Keratinocyte (primary cell): ENCODE measurements around the gene PMF1. TPM values are rescaled to one million over a fixed set of nuclear protein-coding genes. Genes with fewer than 3 reads are reported as not detected.

Source experiments
- DNase-seq: peaks from one replicate; pipeline ENCODE4 v3.0.0-alpha.2; 2011; ENCODE audit warnings: low read depth, missing footprints, low spot score
- FAIRE-seq: peaks from 2 replicates; lab custom pipeline; 2011; peaks lifted over from hg19 to GRCh38; lab: Jason Lieb, UNC
- H2AFZ ChIP-seq: 2 replicates; pipeline ENCODE4 v1.6.0; 2012; ENCODE audit warnings: low read length, control low read depth, inconsistent platforms; ENCODE audit not compliant: control insufficient read depth
- H3K27ac ChIP-seq: 2 replicates; pipeline ENCODE4 v1.5.1; 2011; ENCODE audit warnings: low read length; ENCODE audit not compliant: control insufficient read depth, insufficient read depth
- H3K27me3 ChIP-seq: 3 replicates; pipeline ENCODE4 v1.6.0; 2011; ENCODE audit warnings: low read length; ENCODE audit not compliant: control insufficient read depth, insufficient read depth; ENCODE audit errors: extremely low read depth
- H3K36me3 ChIP-seq, 2 experiments: 2 replicates in 1 of 2; 3 replicates in 1 of 2; pipeline ENCODE4 v1.5.1; 2011; ENCODE audit warnings: low read length in 2 of 2, mild to moderate bottlenecking in 1 of 2; ENCODE audit not compliant: control insufficient read depth in 2 of 2, insufficient read depth in 2 of 2; ENCODE audit errors: extremely low read depth in 1 of 2
- H3K4me1 ChIP-seq: 3 replicates; pipeline ENCODE4 v1.5.1; 2011; ENCODE audit warnings: low read length; ENCODE audit not compliant: control insufficient read depth, insufficient read depth; ENCODE audit errors: extremely low read depth
- H3K4me2 ChIP-seq: 3 replicates; pipeline ENCODE4 v1.6.0; 2011; ENCODE audit warnings: low read depth, low read length; ENCODE audit not compliant: control insufficient read depth, insufficient read depth; ENCODE audit errors: extremely low read depth
- H3K4me3 ChIP-seq, 3 experiments: fragments of 200-600 bp in 1 of 3; sonication (generic) in 1 of 3; 2 replicates in 2 of 3; 3 replicates in 1 of 3; pipeline ENCODE4 v1.5.1; 2011 to 2016; ENCODE audit warnings: low read length in 3 of 3, mild to moderate bottlenecking in 3 of 3, control low read depth in 2 of 3, inconsistent platforms in 1 of 3, low read depth in 1 of 3, mixed read lengths in 1 of 3, mixed run types in 1 of 3, moderate library complexity in 1 of 3; ENCODE audit not compliant: control insufficient read depth in 2 of 3, insufficient read depth in 2 of 3; ENCODE audit errors: extremely low read depth in 1 of 3
- H3K79me2 ChIP-seq: 2 replicates; pipeline ENCODE4 v1.6.0; 2012; ENCODE audit warnings: low read length; ENCODE audit not compliant: control insufficient read depth, insufficient read depth
- H3K9ac ChIP-seq: 3 replicates; pipeline ENCODE4 v1.6.0; 2011; ENCODE audit warnings: low read length; ENCODE audit not compliant: control insufficient read depth, insufficient read depth; ENCODE audit errors: extremely low read depth
- H3K9me1 ChIP-seq: 3 replicates; pipeline ENCODE4 v1.6.0; 2011; ENCODE audit warnings: low read length; ENCODE audit not compliant: control insufficient read depth, insufficient read depth; ENCODE audit errors: extremely low read depth
- H3K9me3 ChIP-seq: 2 replicates; pipeline ENCODE4 v1.5.1; 2012; ENCODE audit warnings: low read depth, low read length; ENCODE audit not compliant: control insufficient read depth
- H4K20me1 ChIP-seq: 3 replicates; pipeline ENCODE4 v1.6.0; 2011; ENCODE audit warnings: low read length; ENCODE audit not compliant: control insufficient read depth, insufficient read depth; ENCODE audit errors: extremely low read depth
- EZH2 ChIP-seq: IDR thresholded peaks from one replicate; pipeline ENCODE4 v1.6.1; 2012; ENCODE audit warnings: inconsistent platforms, mild to moderate bottlenecking, low read length, moderate library complexity
- dilution Hi-C: fragments of 300-500 bp; cut with MboI; formaldehyde crosslinking; loops from one replicate; pipeline ENCODE4 v1.7.0; 2020; ENCODE audit warnings: low sequenced_read_pairs; ENCODE audit not compliant: extremely low pct_ligation_motif_present
- polyA plus RNA-seq, 5 experiments: library from polyadenylated mRNA; depleted of rRNA in 3 of 5; stranded (reverse) in 3 of 5; stranded (forward) in 1 of 5; unstranded in 1 of 5; fragments of >200 nt; gene quantifications; 1 replicate in 1 of 5; 2 replicates in 3 of 5; 3 replicates in 1 of 5; pipeline versions ENCODE4 v1.2.1 to v1.2.3, GENCODE V29; 2011 to 2012; ENCODE audit warnings: missing spikeins in 2 of 5, low read depth in 1 of 5, low replicate concordance in 1 of 5
- small RNA-seq, 3 experiments: library from RNA; depleted of rRNA; stranded (forward); fragments of <200 nt; gene quantifications; one replicate each; pipeline ENCODE3, GENCODE V24; 2012; ENCODE audit warnings: low read depth in 3 of 3, low replicate concordance in 1 of 3; ENCODE audit not compliant: insufficient read length in 3 of 3
- TF ChIP-seq, protein P1 (sequence below), 3 experiments: IDR thresholded peaks in 1 of 3; conservative IDR thresholded peaks in 1 of 3; optimal IDR thresholded peaks in 1 of 3; 2 replicates in 2 of 3; 3 replicates in 1 of 3; pipeline versions ENCODE3 to v1.5.1; 2011; ENCODE audit warnings: low read length in 3 of 3, mild to moderate bottlenecking in 3 of 3, moderate library complexity in 2 of 3, control low read depth in 1 of 3, inconsistent platforms in 1 of 3; ENCODE audit not compliant: insufficient read depth in 2 of 3; ENCODE audit errors: extremely low read depth in 1 of 3

The PMF1 gene
- polyA plus RNA-seq, 1 donor (not counting 4 experiments of a cell fraction or from before 2014, with no cell fraction given) = 41.0 TPM

- dilution Hi-C loops = no loop called here
- H3K9me1 ChIP-seq = no peaks in the 10 kb centered on the region
- peaks cover 4 to 5% of the 10 kb centered on the region in 2 experiments for H3K36me3 ChIP-seq
- H3K27me3 ChIP-seq = no peaks in the 10 kb centered on the region
- H3K9me3 ChIP-seq = no peaks in the 10 kb centered on the region
- no peak for TF ChIP-seq EZH2
- TF ChIP-seq, protein P1, sequence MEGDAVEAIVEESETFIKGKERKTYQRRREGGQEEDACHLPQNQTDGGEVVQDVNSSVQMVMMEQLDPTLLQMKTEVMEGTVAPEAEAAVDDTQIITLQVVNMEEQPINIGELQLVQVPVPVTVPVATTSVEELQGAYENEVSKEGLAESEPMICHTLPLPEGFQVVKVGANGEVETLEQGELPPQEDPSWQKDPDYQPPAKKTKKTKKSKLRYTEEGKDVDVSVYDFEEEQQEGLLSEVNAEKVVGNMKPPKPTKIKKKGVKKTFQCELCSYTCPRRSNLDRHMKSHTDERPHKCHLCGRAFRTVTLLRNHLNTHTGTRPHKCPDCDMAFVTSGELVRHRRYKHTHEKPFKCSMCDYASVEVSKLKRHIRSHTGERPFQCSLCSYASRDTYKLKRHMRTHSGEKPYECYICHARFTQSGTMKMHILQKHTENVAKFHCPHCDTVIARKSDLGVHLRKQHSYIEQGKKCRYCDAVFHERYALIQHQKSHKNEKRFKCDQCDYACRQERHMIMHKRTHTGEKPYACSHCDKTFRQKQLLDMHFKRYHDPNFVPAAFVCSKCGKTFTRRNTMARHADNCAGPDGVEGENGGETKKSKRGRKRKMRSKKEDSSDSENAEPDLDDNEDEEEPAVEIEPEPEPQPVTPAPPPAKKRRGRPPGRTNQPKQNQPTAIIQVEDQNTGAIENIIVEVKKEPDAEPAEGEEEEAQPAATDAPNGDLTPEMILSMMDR (optimal IDR thresholded peaks at IDR 0.05 in 1 of 3, IDR thresholded peaks at IDR 0.05 in 1 of 3, conservative IDR thresholded peaks at IDR 0.05 in 1 of 3; ENCODE audit: extremely low read depth in 1 of 3, insufficient read depth in 2 of 3, low read length in 3 of 3) = no peak
- no peak overlapping the region for H3K9ac ChIP-seq
- H2AFZ ChIP-seq = no peak overlapping the region
- H3K4me1 ChIP-seq = peaks cover 33% of the 10 kb centered on the region
- H3K4me2 ChIP-seq = peak overlapping the region; percentile 99
- FAIRE-seq = no peak
- no peak overlapping the region for H3K27ac ChIP-seq
- peak overlapping the region in 1 of 3 experiments; percentile 42 for H3K4me3 ChIP-seq
- peaks cover 34% of the 10 kb centered on the region for H3K79me2 ChIP-seq
- no peak for DNase-seq
- H4K20me1 ChIP-seq = no peaks in the 10 kb centered on the region
These were observed 72.6 kb downstream of the PMF1 start for GRCh38 chr1:156285437-156285836.

DNA sequence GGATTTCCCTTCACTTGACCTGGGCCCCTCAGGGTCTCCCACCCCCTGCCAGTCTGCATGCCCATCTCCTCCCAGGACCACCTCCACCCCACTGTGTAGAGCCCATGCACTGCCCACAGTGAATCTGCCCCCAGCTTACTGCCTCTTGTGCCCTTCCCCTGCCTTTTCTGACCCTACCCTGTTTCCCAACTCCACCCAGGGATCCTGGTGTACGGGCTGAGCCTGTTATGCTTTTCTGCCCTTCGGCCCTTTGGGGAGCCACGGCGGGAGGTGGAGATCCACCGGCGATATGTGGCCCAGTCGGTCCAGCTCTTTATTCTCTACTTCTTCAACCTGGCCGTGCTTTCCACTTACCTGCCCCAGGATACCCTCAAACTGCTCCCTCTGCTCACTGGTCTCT is 73.3 kb downstream of the PMF1 start:
- Histone ChIP-seq H3K79me2 (peaks cover 28% of the 10 kb centered on the region), H3K4me1 (peaks cover 31% of the 10 kb centered on the region), H2AFZ (no peak overlapping the region), H3K9me1 (no peaks in the 10 kb centered on the region), H4K20me1 (no peaks in the 10 kb centered on the region), H3K4me3 (no peak overlapping the region), H3K36me3 (peaks cover 4 to 5% of the 10 kb centered on the region in 2 experiments), H3K27ac (no peak overlapping the region), H3K9ac (no peak overlapping the region), H3K9me3 (no peaks in the 10 kb centered on the region), H3K4me2 (no peak overlapping the region), H3K27me3 (no peaks in the 10 kb centered on the region)
- DNase-seq = no peak
- no peak for FAIRE-seq
- no peak for TF ChIP-seq EZH2
- TF ChIP-seq, protein P1 (optimal IDR thresholded peaks at IDR 0.05 in 1 of 3, IDR thresholded peaks at IDR 0.05 in 1 of 3, conservative IDR thresholded peaks at IDR 0.05 in 1 of 3; ENCODE audit: extremely low read depth in 1 of 3, insufficient read depth in 2 of 3, low read length in 3 of 3) = no peak
- dilution Hi-C loops = no loop called here

Small RNA genes lying within 50 kb of the gene (small RNA-seq; reads per million reads assigned to genes)
- gene RF00568 = 0 reads per million in 3 experiments

Other genes starting within 250 kb of the PMF1 start
- gene ARHGEF2, start 234.5 kb upstream of the PMF1 start, polyA plus RNA-seq = 27.8 to 39.2 TPM (median 38.7 TPM) in 3 replicates
- 295 to 363 TPM (median 302 TPM) in 3 replicates for gene SSR2, start 192.1 kb upstream of the PMF1 start, polyA plus RNA-seq
- 34.8 to 42.7 TPM (median 35.8 TPM) in 3 replicates for gene UBQLN4, start 159.2 kb upstream of the PMF1 start, polyA plus RNA-seq
- gene LAMTOR2, start 158.2 kb upstream of the PMF1 start, polyA plus RNA-seq = 67.5 to 98.0 TPM (median 96.0 TPM) in 3 replicates
- gene RAB25, start 151.8 kb upstream of the PMF1 start, polyA plus RNA-seq = 93.4 to 159 TPM (median 106 TPM) in 3 replicates
- gene MEX3A, start 130.5 kb upstream of the PMF1 start, polyA plus RNA-seq = 1.1 to 2.0 TPM (median 1.5 TPM) in 3 replicates
- 368 to 551 TPM (median 444 TPM) in 3 replicates for gene LMNA, start 98.3 kb upstream of the PMF1 start, polyA plus RNA-seq
- 5.7 to 11.0 TPM (median 7.9 TPM) in 3 replicates for gene SEMA4A, start 59.4 kb upstream of the PMF1 start, polyA plus RNA-seq
- gene SLC25A44, start 18.9 kb upstream of the PMF1 start, polyA plus RNA-seq = 24.4 to 36.8 TPM (median 25.3 TPM) in 3 replicates
- 0.12 to 0.45 TPM (median 0.23 TPM) in 3 replicates for gene BGLAP, start 29.2 kb downstream of the PMF1 start, polyA plus RNA-seq
- 0.78 to 2.2 TPM (median 1.00 TPM) in 3 replicates for gene PAQR6, start 35.0 kb downstream of the PMF1 start, polyA plus RNA-seq
- 22.4 to 28.2 TPM (median 27.8 TPM) in 3 replicates for gene SMG5, start 69.8 kb downstream of the PMF1 start, polyA plus RNA-seq
- 9.6 to 31.8 TPM (median 14.2 TPM) in 3 replicates for gene TMEM79, start 71.3 kb downstream of the PMF1 start, polyA plus RNA-seq
- gene GLMP, start 82.7 kb downstream of the PMF1 start, polyA plus RNA-seq = 12.5 to 28.0 TPM (median 13.7 TPM) in 3 replicates
- gene VHLL, start 86.3 kb downstream of the PMF1 start, polyA plus RNA-seq = 0.22 TPM in 1 of 3 replicates, not detected in the others
- 477 to 530 TPM (median 499 TPM) in 3 replicates for gene CCT3, start 125.3 kb downstream of the PMF1 start, polyA plus RNA-seq
- 2.2 to 5.4 TPM (median 2.5 TPM) in 3 replicates for gene TSACC, start 125.5 kb downstream of the PMF1 start, polyA plus RNA-seq
- not detected in 3 replicates for gene RHBG, start 156.2 kb downstream of the PMF1 start, polyA plus RNA-seq